Measurements from ENCODE around the gene TBC1D22B. TPM values are rescaled to one million over a fixed set of nuclear protein-coding genes. Genes with fewer than 3 reads are reported as not detected.

Gene TBC1D22B
- total RNA-seq, 5 donors from 2014 or later (not counting 1 experiment from before 2014, with no cell fraction given): 9.5 to 12.6 (median 10.7) TPM

GRCh38 chr6:37362101-37362828 is 104.7 kb downstream of the TBC1D22B start:
- H3K27me3 Mint-ChIP-seq: no peaks in the 10 kb centered on the region
- H3K4me3 Mint-ChIP-seq: no peak overlapping the region
- WGBS (ENCODE audit: insufficient coverage): no CpG with 5 or more reads among the region's 2 CpGs
- H3K9me3 ChIP-seq: no peaks in the 10 kb centered on the region
- DNase-seq: no peak
- H3K36me3 ChIP-seq (ENCODE audit: control insufficient read depth in 2 of 2, extremely low read depth in 1 of 2, insufficient read depth in 1 of 2, low read length in 1 of 2): peaks cover 0 to 23% of the 10 kb centered on the region in 2 donors
- peaks cover 12 to 19% (median 15%) of the 10 kb centered on the region in 3 donors for H3K4me1 Mint-ChIP-seq
- no peaks in the 10 kb centered on the region for H3K27me3 ChIP-seq (replicated peaks in 1 of 2; ENCODE audit: control insufficient read depth in 2 of 2, extremely low read depth in 1 of 2, insufficient read depth in 2 of 2, low read length in 1 of 2)
- POLR2A ChIA-PET: interaction anchor here in 1 of 2 donors (0.6 kb wide), 1 partner anchor 607 kb away, joined by 4 read pairs; no protein-coding TSS in a partner anchor
- no peak overlapping the region for H3K4me3 ChIP-seq (ENCODE audit: control insufficient read depth in 1 of 2, extremely low read depth in 1 of 2, low read length in 1 of 2)
- H3K9me3 Mint-ChIP-seq: no peaks in the 10 kb centered on the region
- no peaks in the 10 kb centered on the region for H3K4me1 ChIP-seq (ENCODE audit: control insufficient read depth in 1 of 2, extremely low read depth in 1 of 2, insufficient read depth in 2 of 2, low read length in 2 of 2)
- no peak for ATAC-seq (replicated peaks in 1 of 4)
- H3K27ac Mint-ChIP-seq: peak overlapping the region in 1 of 2 donors; percentile 36
- H3K27ac ChIP-seq (ENCODE audit: low read length): no peak overlapping the region
- H3K36me3 Mint-ChIP-seq: peaks cover 32% of the 10 kb centered on the region
- CTCF ChIA-PET: no interaction called here

GRCh38 chr6:37365791-37366190 is 108.2 kb downstream of the TBC1D22B start:
- Mint-ChIP-seq H3K9me3 (no peaks in the 10 kb centered on the region), H3K27me3 (no peaks in the 10 kb centered on the region), H3K27ac (no peak overlapping the region), H3K4me3 (no peak overlapping the region), H3K36me3 (peaks cover 55% of the 10 kb centered on the region), H3K4me1 (peaks cover 3 to 8% (median 5%) of the 10 kb centered on the region in 3 donors)
- ChIA-PET POLR2A (no interaction called here), CTCF (no interaction called here)
- ATAC-seq (replicated peaks in 1 of 4) (no peak), DNase-seq (no peak)
- H3K27me3 ChIP-seq (replicated peaks in 1 of 2; ENCODE audit: control insufficient read depth in 2 of 2, extremely low read depth in 1 of 2, insufficient read depth in 2 of 2, low read length in 1 of 2): no peaks in the 10 kb centered on the region
- no CpG with 5 or more reads among the region's 2 CpGs for WGBS (ENCODE audit: insufficient coverage)
- H3K27ac ChIP-seq (ENCODE audit: low read length): no peak overlapping the region
- H3K36me3 ChIP-seq (ENCODE audit: control insufficient read depth in 2 of 2, extremely low read depth in 1 of 2, insufficient read depth in 1 of 2, low read length in 1 of 2): peaks cover 0 to 52% of the 10 kb centered on the region in 2 donors
- no peaks in the 10 kb centered on the region for H3K9me3 ChIP-seq
- no peak overlapping the region for H3K4me3 ChIP-seq (ENCODE audit: control insufficient read depth in 1 of 2, extremely low read depth in 1 of 2, low read length in 1 of 2)
- no peaks in the 10 kb centered on the region for H3K4me1 ChIP-seq (ENCODE audit: control insufficient read depth in 1 of 2, extremely low read depth in 1 of 2, insufficient read depth in 2 of 2, low read length in 2 of 2)

GRCh38 chr6:37366910-37367309 is 109.3 kb downstream of the TBC1D22B start:
- no peaks in the 10 kb centered on the region for H3K4me1 ChIP-seq (ENCODE audit: control insufficient read depth in 1 of 2, extremely low read depth in 1 of 2, insufficient read depth in 2 of 2, low read length in 2 of 2)
- ChIA-PET CTCF (no interaction called here), POLR2A (no interaction called here)
- H3K4me3 Mint-ChIP-seq: no peak overlapping the region
- WGBS (ENCODE audit: insufficient coverage): 100% methylated on average over 1 of the region's 3 CpGs
- ATAC-seq (replicated peaks in 1 of 4) (no peak), DNase-seq (no peak)
- peaks cover 3 to 8% (median 5%) of the 10 kb centered on the region in 3 donors for H3K4me1 Mint-ChIP-seq
- H3K27me3 ChIP-seq (replicated peaks in 1 of 2; ENCODE audit: control insufficient read depth in 2 of 2, extremely low read depth in 1 of 2, insufficient read depth in 2 of 2, low read length in 1 of 2): no peaks in the 10 kb centered on the region
- no peak overlapping the region for H3K4me3 ChIP-seq (ENCODE audit: control insufficient read depth in 1 of 2, extremely low read depth in 1 of 2, low read length in 1 of 2)
- H3K27ac ChIP-seq (ENCODE audit: low read length): no peak overlapping the region
- H3K36me3 Mint-ChIP-seq: peaks cover 50% of the 10 kb centered on the region
- H3K9me3 ChIP-seq: no peaks in the 10 kb centered on the region
- peaks cover 2 to 50% of the 10 kb centered on the region in 2 donors for H3K36me3 ChIP-seq (ENCODE audit: control insufficient read depth in 2 of 2, extremely low read depth in 1 of 2, insufficient read depth in 1 of 2, low read length in 1 of 2)
- no peak overlapping the region for H3K27ac Mint-ChIP-seq
- no peaks in the 10 kb centered on the region for H3K9me3 Mint-ChIP-seq
- H3K27me3 Mint-ChIP-seq: no peaks in the 10 kb centered on the region

- Mint-ChIP-seq H3K4me1 (peaks cover 3 to 8% (median 5%) of the 10 kb centered on the region in 3 donors), H3K27ac (no peak overlapping the region), H3K36me3 (peaks cover 46% of the 10 kb centered on the region), H3K27me3 (no peaks in the 10 kb centered on the region), H3K9me3 (no peaks in the 10 kb centered on the region), H3K4me3 (no peak overlapping the region)
- Histone ChIP-seq H3K9me3 (no peaks in the 10 kb centered on the region), H3K36me3 (ENCODE audit: control insufficient read depth in 2 of 2, extremely low read depth in 1 of 2, insufficient read depth in 1 of 2, low read length in 1 of 2) (peaks cover 2 to 51% of the 10 kb centered on the region in 2 donors), H3K27me3 (replicated peaks in 1 of 2; ENCODE audit: control insufficient read depth in 2 of 2, extremely low read depth in 1 of 2, insufficient read depth in 2 of 2, low read length in 1 of 2) (no peaks in the 10 kb centered on the region), H3K27ac (ENCODE audit: low read length) (no peak overlapping the region), H3K4me1 (ENCODE audit: control insufficient read depth in 1 of 2, extremely low read depth in 1 of 2, insufficient read depth in 2 of 2, low read length in 2 of 2) (no peaks in the 10 kb centered on the region), H3K4me3 (ENCODE audit: control insufficient read depth in 1 of 2, extremely low read depth in 1 of 2, low read length in 1 of 2) (no peak overlapping the region)
- CTCF ChIA-PET: no interaction called here
- WGBS (ENCODE audit: insufficient coverage): 83% methylated on average over 1 of the region's 1 CpG
- ATAC-seq (replicated peaks in 1 of 4) (no peak), DNase-seq (no peak)
- POLR2A ChIA-PET: no interaction called here
Measured at GRCh38 chr6:37368961-37369320, 111.4 kb downstream of the TBC1D22B start.

DNA sequence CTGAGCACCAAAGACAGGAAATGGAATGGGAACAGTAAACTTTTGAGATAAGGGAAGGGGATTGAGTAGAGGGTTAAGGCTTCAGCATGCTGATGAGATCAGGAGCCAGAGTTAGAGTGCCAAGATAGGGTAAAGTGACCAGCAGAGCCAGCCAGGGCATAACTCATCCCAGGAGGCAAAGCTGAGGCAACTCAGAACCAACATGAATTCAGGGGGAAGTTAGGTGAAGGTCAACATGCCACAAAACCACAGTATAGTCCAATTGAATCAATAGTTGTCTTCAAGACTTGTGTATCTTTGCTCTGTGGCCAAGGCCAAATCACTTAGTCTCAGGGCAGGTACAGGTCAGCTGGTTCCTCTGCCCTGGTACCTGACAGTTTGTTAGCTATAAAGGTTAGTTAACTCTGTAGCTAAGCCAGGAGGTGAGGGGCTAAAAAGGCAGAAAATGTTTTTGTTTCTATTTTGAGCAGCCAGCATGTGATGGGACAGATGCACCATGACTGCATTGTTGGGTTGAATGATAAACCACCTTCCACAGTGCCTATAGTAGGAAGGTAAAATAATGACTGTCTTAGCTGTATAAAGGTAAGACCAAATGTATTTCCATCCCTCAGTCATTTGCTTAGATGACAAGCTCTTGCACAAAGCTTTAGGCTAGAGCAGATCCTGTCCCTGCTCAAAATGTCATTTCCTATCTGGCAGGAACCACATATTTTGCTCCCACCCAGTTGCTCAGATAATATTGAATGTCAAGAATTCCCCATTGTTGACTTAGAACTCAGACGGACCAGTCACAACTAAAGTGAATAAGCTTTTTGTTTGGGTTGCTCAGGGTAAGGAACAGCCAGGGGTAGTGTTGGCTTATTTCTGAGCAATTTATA is 112.0 kb downstream of the TBC1D22B start:
- ChIA-PET POLR2A (no interaction called here), CTCF (interaction anchor here in 1 of 2 donors (0.5 kb wide), 1 partner anchor 16 kb away, joined by 9 read pairs; no protein-coding TSS in a partner anchor)
- Mint-ChIP-seq H3K4me3 (no peak overlapping the region), H3K4me1 (peaks cover 3 to 8% (median 5%) of the 10 kb centered on the region in 3 donors), H3K9me3 (no peaks in the 10 kb centered on the region), H3K27me3 (no peaks in the 10 kb centered on the region), H3K27ac (no peak overlapping the region), H3K36me3 (peaks cover 45% of the 10 kb centered on the region)
- ATAC-seq (replicated peaks in 1 of 4): no peak
- H3K27ac ChIP-seq (ENCODE audit: low read length): no peak overlapping the region
- H3K4me3 ChIP-seq (ENCODE audit: control insufficient read depth in 1 of 2, extremely low read depth in 1 of 2, low read length in 1 of 2): no peak overlapping the region
- WGBS (ENCODE audit: insufficient coverage): no CpG with 5 or more reads among the region's 1 CpG
- no peak for DNase-seq
- H3K9me3 ChIP-seq: no peaks in the 10 kb centered on the region
- peaks cover 2 to 56% of the 10 kb centered on the region in 2 donors for H3K36me3 ChIP-seq (ENCODE audit: control insufficient read depth in 2 of 2, extremely low read depth in 1 of 2, insufficient read depth in 1 of 2, low read length in 1 of 2)
- no peaks in the 10 kb centered on the region for H3K27me3 ChIP-seq (replicated peaks in 1 of 2; ENCODE audit: control insufficient read depth in 2 of 2, extremely low read depth in 1 of 2, insufficient read depth in 2 of 2, low read length in 1 of 2)
- H3K4me1 ChIP-seq (ENCODE audit: control insufficient read depth in 1 of 2, extremely low read depth in 1 of 2, insufficient read depth in 2 of 2, low read length in 2 of 2): no peaks in the 10 kb centered on the region

DNA sequence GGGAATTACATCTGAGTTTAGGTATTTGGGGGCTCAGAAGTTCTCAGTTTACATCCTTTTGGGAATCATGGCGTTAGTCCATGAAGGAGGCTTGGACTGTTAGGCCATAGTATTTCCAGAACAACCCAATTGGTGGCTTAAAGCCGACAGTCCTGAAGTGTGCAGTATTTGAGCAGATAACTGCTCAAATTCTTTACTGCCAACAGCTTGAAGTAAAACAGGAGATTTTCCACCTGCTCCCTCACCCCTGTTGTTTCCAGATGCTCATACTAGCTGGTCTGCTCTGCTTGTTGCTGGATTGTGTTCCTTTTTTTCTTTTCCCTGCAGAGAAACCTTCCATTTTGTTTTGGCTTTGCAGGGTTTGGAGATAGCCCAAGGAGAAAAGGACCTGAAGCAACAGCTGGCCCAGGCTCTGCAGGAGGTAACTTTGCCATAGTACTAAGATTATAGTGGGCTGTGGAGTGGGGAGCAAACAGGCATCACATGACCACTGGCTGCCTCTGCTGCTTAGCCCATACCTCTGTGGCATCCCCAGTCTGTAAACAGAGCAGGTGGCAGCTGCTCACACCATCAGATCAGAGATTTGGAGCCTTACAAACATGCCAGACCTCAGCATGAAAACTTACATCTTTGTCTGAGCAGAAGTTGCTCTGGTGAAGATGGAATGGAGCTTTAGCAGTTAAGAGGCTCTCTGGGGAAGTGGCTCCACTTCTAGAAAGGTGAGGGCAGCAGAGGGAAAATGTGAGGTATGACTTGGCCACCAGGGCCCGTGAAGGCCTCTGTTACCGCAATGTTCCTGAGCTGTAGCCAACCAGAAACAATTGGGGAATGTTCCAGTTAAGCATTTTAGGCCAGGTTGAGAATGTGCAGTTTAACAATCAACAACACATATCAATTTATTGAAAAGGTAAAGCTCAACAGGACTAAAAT is 113.8 kb downstream of the TBC1D22B start:
- H3K4me1 Mint-ChIP-seq: peaks cover 0 to 8% (median 5%) of the 10 kb centered on the region in 3 donors
- no peaks in the 10 kb centered on the region for H3K4me1 ChIP-seq (ENCODE audit: control insufficient read depth in 1 of 2, extremely low read depth in 1 of 2, insufficient read depth in 2 of 2, low read length in 2 of 2)
- DNase-seq: no peak
- CTCF ChIA-PET: no interaction called here
- no peaks in the 10 kb centered on the region for H3K27me3 Mint-ChIP-seq
- ATAC-seq (replicated peaks in 1 of 4): no peak
- H3K4me3 ChIP-seq (ENCODE audit: control insufficient read depth in 1 of 2, extremely low read depth in 1 of 2, low read length in 1 of 2): no peak overlapping the region
- 100% methylated on average over 2 of the region's 4 CpGs for WGBS (ENCODE audit: insufficient coverage)
- H3K4me3 Mint-ChIP-seq: no peak overlapping the region
- POLR2A ChIA-PET: no interaction called here
- no peaks in the 10 kb centered on the region for H3K9me3 ChIP-seq
- peaks cover 2 to 75% of the 10 kb centered on the region in 2 donors for H3K36me3 ChIP-seq (ENCODE audit: control insufficient read depth in 2 of 2, extremely low read depth in 1 of 2, insufficient read depth in 1 of 2, low read length in 1 of 2)
- no peak overlapping the region for H3K27ac ChIP-seq (ENCODE audit: low read length)
- no peaks in the 10 kb centered on the region for H3K9me3 Mint-ChIP-seq
- no peaks in the 10 kb centered on the region for H3K27me3 ChIP-seq (replicated peaks in 1 of 2; ENCODE audit: control insufficient read depth in 2 of 2, extremely low read depth in 1 of 2, insufficient read depth in 2 of 2, low read length in 1 of 2)
- peaks cover 56% of the 10 kb centered on the region for H3K36me3 Mint-ChIP-seq
- H3K27ac Mint-ChIP-seq: no peak overlapping the region

All from T-cell (primary cell).